D341Med (cell line): ENCODE data around the gene AGAP6.
"Not testable (repeated sequence)": the region's sequence is repeated elsewhere in the genome, so short reads cannot be mapped to it uniquely, and the experiment has no call there.

Experiments used
- DNase-seq: peaks from one replicate; pipeline ENCODE4 v3.0.0; 2012; ENCODE audit warnings: low spot score

Gene AGAP6

GRCh38 chr10:50025627-50026026 is 37.4 kb downstream of the AGAP6 start:
- no peak for DNase-seq

DNA sequence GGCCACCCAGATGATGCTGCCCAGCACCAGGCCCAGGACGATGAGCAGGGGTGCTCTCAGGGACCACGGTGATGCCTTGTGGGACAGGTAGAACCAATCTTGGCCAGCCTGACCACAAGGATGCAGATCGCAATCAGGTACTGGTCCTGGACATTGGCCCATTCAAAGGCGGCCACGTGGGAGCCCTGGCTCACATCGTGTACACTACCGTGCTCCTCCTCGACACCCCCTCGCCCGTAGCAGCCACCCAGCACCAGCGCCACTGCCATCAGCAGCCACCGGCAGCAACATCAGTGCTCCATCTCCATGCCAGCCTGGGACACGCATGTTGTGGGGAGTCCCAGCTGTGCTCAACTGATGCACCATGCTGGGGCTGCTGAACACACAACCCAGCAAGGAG is 39.0 kb downstream of the AGAP6 start:
- no peak for DNase-seq

DNA sequence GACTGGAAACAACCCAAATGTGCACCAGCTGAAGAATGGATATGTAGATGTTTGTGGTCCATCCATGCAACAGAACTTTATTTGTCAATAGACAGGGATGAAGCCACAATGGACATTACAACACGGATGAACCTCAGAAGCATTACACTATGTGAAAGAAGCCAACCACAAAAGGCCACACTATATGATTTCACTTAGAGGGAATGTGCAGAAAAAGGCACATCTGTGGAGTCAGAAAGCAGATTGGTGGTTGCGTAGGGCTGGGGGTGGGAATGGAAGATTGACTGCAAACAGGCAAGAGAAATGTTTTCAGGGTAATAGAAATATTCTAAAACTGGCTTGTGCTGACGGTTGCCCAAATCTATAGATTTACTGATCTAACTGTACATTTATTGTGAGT is 45.3 kb downstream of the AGAP6 start:
- no peak for DNase-seq

DNA sequence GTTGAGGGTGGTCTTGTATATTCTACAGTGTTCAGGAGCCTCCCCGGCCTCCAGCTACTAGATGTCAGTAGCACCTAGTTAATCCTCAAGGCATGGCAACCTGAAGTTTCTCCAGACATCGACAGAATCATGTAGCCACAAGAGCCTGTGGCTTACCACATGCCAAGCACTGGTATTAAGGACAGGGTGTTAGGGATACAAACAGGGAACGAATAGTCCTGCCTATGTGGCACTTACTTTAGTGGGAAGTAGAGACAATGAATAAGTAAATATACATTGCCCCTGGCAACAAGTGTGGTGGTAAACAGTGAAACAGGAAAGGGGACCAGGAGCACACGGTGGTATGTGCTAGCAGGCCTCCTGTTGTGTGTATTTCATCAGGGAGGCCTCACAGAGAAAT is 47.1 kb downstream of the AGAP6 start:
- DNase-seq = not testable (repeated sequence)

DNA sequence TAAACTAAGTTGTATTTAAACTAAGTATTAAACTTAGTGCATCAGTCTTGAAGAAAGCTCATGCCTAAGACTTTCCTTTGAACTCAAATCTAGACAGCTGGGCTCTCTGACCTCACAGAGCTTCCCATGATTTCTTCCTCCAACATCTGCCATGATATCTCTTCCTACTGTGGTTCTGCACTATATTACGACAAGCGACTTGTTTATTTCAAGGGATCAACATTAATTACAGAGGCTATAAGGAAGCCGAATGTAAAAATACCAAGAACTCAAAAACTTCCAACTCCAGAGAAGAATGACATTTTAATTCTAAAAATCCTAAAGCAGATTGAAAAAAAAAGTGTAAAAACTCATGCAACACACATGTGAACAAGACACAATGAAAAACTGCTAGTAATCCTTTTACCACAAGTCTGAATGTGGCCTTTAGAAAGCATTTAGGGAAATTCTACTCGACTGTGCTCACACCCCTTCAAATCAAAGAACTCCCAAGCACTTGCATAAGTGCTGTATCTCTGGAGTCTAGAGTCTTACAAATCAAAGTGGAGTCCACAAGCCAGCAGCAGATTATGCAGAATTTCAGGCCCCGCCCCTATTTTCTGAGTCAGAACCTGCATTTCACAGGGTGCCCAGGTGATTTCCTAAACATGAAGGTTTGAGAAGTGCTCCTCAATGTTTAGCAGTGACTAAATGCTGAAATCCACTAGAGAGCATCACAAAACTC is 56.9 kb downstream of the AGAP6 start:
- DNase-seq = no peak

DNA sequence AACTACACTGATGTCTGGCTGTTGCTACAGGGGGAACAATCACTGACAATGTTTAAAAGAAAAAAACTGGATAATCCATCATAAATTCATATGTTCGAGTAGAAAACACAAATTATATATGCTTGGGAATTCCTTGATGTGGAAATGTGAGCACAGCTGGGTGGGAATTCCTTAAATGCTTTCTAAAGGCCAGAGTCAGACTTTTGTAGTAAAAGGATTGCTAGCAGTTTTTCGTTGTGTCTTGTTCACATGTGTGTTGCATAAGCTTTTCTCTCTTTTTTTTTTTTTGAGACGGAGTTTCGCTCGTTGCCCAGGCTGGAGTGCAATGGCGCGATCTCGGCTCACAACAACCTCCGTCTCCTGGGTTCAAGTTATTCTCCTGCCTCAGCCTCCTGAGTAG is 58.3 kb downstream of the AGAP6 start:
- DNase-seq = not testable (repeated sequence)

DNA sequence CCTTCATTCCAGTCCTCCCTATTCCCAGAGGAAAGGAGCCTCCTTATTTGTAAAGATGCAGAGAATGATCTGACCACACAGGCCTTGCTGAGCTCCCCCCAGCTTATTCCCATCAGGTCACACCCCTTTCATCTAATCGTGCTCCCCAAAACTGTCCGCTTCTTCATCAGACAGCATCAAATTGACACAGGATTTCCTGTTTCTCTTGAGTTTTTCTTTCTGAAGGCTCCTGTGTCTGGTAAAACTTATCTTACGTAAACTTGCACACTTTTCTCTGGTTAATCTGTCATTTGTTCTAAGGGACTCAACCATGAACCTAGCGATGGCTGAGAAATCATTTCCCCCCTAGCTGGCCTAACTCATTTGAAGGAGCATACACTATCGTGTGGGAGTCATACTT is 59.4 kb downstream of the AGAP6 start:
- not testable (repeated sequence) for DNase-seq

DNA sequence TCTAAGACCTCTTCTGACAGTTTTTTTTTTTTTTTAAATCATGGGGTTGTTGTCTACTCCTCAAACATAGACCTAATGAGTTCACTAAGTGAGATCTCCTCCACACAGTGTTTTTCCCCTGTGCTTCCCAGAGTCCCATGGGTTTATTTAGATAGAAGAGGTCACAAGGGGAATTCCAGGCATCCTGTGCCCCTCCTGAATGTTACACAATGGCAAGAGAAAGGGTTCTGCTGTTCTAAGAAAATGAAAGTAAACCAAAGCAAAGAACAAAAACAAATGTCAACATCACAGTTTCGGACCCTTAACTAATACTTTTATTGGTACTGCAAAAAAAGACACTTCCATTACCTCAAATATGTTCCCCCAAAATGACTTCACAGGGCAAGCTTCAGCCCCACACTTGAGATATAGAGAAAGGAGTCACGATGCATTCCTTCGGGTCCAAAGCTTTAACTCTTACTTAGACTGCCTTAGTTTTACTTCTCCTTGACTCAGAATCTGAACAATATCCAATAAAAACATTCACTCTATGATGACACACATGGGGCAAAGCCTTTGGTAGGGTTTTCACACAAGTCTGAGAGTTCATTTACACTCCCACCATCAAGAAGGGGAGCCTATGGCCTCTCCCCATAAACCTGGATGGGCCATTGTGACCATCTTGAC is 63.9 kb downstream of the AGAP6 start:
- DNase-seq = not testable (repeated sequence)

- DNase-seq = not testable (repeated sequence)
These were observed 64.7 kb downstream of the AGAP6 start for GRCh38 chr10:50052778-50053376.

- not testable (repeated sequence) for DNase-seq
These were observed 67.5 kb downstream of the AGAP6 start for GRCh38 chr10:50055494-50056292.

- DNase-seq = not testable (repeated sequence)
These were observed 68.4 kb downstream of the AGAP6 start for GRCh38 chr10:50056654-50057053.

- DNase-seq = not testable (repeated sequence)
These were observed 70.5 kb downstream of the AGAP6 start for GRCh38 chr10:50058727-50059126.

- not testable (repeated sequence) for DNase-seq
These were observed 71.7 kb downstream of the AGAP6 start for GRCh38 chr10:50059946-50060345.
